ENCODE measurements around the gene CUL7.
"Not testable (repeated sequence)": the region's sequence is repeated elsewhere in the genome, so short reads cannot be mapped to it uniquely, and the experiment has no call there.

GRCh38 chr6:43041475-43041874 lies 12.2 kb downstream of the CUL7 start:
- TF ChIP-seq CTCF (IDR thresholded peaks at IDR 0.05 in 4 of 5, conservative IDR thresholded peaks at IDR 0.05 in 1 of 5); POLR2A (IDR thresholded peaks at IDR 0.05): not testable (repeated sequence)
